Ectodermal cell (in vitro differentiated cells): ENCODE results near the gene TPM3.
A peak's percentile ranks its signal among the peaks of the same experiment; 100 is the strongest.

Source experiments
- H3K27ac ChIP-seq: 2 replicates; pipeline ENCODE4 v1.7.0; 2013; ENCODE audit warnings: mild to moderate bottlenecking, low read depth, low read length; ENCODE audit not compliant: insufficient read depth, poor library complexity, severe bottlenecking
- H3K27me3 ChIP-seq: 2 replicates; pipeline ENCODE4 v1.7.0; 2013; ENCODE audit warnings: mild to moderate bottlenecking, low read length; ENCODE audit not compliant: insufficient read depth, control insufficient read depth, poor library complexity, severe bottlenecking
- H3K36me3 ChIP-seq: one replicate; pipeline ENCODE4 v1.7.0; 2013; ENCODE audit warnings: low read length; ENCODE audit not compliant: control insufficient read depth, insufficient read depth
- H3K4me1 ChIP-seq: one replicate; pipeline ENCODE4 v1.7.0; 2013; ENCODE audit warnings: low read length; ENCODE audit not compliant: control insufficient read depth, insufficient read depth
- H3K4me3 ChIP-seq: 2 replicates; pipeline ENCODE4 v1.7.0; 2013; ENCODE audit warnings: low read depth, low read length, control low read depth; ENCODE audit not compliant: insufficient read depth
- H3K9me3 ChIP-seq: 2 replicates; pipeline ENCODE4 v1.7.0; 2013; ENCODE audit warnings: mild to moderate bottlenecking, low read length, moderate library complexity; ENCODE audit not compliant: control insufficient read depth
- WGBS, 2 experiments: methylation state at CpG; one replicate each; pipeline ENCODE4 v1.1.7; 2013; ENCODE audit warnings: missing lambda C conversion rate in 2 of 2; 5-methylcytosine and 5-hydroxymethylcytosine counted together

Gene TPM3

DNA sequence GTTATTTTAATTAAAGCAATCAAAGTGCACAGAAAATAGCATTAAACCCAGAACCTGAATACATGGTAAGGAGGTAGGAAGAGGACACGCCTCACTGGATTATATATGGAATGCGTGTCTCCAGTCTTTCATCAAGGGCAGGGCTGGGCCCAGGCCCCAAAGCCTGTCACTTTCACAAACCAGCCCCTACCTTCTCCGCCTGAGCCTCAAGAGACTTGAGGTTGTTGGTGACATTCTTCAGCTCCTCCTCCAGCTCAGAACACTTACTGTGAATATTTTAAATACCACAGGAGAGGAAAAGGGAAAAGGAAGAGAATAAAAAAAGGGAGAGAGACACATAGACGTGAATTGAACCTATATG is 20.7 kb downstream of the TPM3 start:
- Histone ChIP-seq H3K36me3 (peaks cover 68% of the 10 kb centered on the region), H3K27me3 (no peaks in the 10 kb centered on the region), H3K9me3 (no peaks in the 10 kb centered on the region), H3K4me3 (no peak overlapping the region), H3K4me1 (no peaks in the 10 kb centered on the region), H3K27ac (no peak overlapping the region)
- 94 to 98% methylated on average over 3 to 4 of the region's 4 CpGs for WGBS, 2 experiments

DNA sequence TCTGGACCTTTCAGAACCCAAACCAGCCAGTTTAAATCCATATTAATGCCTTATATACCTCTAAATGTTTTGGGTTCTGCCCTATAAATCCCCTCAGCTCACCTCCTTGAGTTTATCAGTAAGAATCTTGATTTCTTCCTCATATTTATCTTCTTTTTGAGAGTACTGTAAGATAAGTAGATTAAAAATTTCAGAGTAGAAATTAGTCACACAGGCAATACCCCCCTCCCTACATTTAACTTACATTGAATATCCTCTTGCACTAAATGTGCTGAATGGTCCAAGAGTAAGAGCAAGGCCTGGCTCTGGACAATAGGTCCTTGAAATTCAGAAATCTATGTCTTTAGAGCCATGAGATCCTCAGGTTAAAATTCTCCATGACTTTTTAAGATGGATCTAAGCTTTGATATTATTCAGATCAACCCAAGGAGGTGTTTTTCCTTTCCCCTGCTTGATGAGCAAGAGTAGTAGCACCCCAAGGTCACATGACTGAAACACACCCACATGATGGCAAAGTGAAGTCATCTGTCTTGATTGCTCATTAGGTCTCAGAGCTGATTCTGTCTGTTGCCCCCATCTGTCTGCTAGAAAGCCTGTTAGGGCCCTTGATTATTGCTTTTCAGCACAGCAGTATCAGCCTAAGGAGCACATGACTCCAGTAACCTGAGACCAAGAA is 21.2 kb downstream of the TPM3 start:
- Histone ChIP-seq H3K9me3 (no peaks in the 10 kb centered on the region), H3K4me1 (no peaks in the 10 kb centered on the region), H3K36me3 (peaks cover 73% of the 10 kb centered on the region), H3K4me3 (no peak overlapping the region), H3K27ac (no peak overlapping the region), H3K27me3 (no peaks in the 10 kb centered on the region)

DNA sequence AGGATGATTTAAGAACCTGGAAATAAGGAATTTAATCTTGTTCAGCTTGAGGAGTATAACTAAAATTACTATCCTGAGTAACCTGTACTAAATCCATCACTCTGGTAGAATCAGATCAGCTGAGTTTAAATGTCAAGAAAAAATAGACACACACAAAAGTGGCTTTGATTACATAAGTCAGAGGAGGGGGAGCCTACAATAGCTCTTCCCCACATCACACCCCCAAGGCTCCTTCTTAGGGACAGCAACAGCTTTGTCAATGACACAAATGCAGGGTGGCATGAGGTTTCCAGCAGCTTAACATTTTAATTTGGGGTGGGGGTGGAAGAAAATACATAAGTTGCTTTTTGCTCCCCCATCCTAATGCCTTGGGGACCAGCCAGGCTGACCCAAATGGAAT is 24.4 kb downstream of the TPM3 start:
- Histone ChIP-seq H3K36me3 (peaks cover 76% of the 10 kb centered on the region), H3K4me1 (no peaks in the 10 kb centered on the region), H3K9me3 (no peaks in the 10 kb centered on the region), H3K27me3 (no peaks in the 10 kb centered on the region), H3K27ac (no peak overlapping the region), H3K4me3 (no peak overlapping the region)

DNA sequence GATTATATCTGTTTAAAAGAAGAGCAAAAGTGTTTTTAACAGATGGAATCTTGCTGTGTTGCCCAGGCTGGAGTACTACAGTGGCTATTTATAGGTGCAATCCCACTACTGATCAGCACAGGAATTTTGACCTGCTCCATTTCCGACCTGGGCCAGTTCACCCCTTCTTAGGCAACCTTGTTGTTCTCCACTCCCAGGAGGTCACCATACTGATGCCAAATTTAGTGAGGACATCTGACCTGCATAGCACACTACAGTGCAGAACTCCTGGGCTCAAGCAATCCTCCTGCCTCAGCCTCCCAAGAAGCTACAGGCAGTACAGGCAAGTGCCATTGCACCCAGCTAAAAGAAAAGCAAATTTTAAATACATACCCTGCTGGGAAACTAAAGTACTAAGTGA is 25.7 kb downstream of the TPM3 start:
- no peaks in the 10 kb centered on the region for H3K27me3 ChIP-seq
- no peak overlapping the region for H3K27ac ChIP-seq
- no peak overlapping the region for H3K4me3 ChIP-seq
- H3K9me3 ChIP-seq: no peaks in the 10 kb centered on the region
- H3K4me1 ChIP-seq: no peaks in the 10 kb centered on the region
- WGBS, 2 experiments: 91 to 94% methylated on average over 1 of the region's 1 CpG
- H3K36me3 ChIP-seq: peaks cover 69% of the 10 kb centered on the region

DNA sequence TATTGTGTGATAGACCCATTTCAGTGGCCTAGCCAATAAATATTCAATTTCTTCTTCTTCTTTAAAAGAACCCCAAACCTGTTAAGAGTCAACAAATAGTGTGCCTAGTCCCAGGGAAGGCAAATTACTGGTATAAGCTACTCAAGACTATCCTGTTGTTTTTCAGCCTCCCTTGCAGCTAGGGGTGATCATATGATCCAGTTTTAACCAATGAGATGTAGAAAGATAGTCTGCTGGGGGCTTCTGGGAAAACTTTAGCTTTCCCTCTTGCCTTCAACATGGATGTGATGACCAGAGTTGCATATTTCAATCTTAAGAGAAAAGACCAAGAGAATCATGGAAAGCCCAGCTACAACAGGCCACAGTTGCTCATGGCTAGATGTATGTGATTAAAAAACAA is 32.3 kb downstream of the TPM3 start:
- H3K9me3 ChIP-seq: no peaks in the 10 kb centered on the region
- H3K4me1 ChIP-seq: peaks cover 8% of the 10 kb centered on the region
- H3K36me3 ChIP-seq: peaks cover 32% of the 10 kb centered on the region
- H3K4me3 ChIP-seq: no peak overlapping the region
- no peak overlapping the region for H3K27ac ChIP-seq
- no peaks in the 10 kb centered on the region for H3K27me3 ChIP-seq

DNA sequence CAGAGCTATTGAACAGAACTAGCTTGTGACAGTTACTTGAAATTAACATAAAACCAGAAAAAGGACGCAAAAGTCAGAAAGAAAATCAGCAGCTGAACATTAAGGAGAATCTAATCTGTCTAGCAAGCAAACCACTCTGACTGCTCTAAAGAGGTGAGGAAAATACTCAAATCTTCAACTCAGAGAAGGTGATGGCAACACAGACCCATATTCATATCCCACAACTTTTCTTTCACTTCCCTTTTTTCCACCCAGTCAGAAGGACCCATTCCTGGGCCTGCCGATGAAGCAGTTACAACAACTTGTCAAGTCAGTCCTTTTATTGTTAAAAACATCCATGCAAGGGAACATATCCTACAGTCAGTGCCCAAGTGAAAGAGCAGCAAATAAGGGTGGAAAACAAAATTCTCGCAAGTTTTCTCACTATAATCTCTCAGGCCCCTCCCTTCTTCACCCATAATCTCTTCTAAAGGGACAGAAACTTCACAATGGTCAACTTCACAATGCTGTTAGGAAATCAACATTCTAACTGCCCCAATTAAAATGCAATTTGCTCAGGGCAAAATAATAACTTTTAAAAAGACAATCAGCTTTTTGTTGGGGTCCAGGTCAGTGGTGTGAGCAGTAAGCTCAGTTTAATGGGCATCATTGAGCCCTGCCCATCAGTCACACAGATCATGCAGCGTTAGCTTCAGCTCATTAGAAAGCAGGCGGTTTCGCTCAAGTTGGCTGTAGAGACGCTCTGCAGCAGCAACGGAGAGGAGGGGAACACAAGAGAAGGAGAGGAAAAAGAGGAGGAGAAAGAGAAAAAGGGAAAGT is 33.4 kb downstream of the TPM3 start:
- 91 to 94% methylated on average over 8 of the region's 8 CpGs for WGBS, 2 experiments
- Histone ChIP-seq H3K9me3 (no peaks in the 10 kb centered on the region), H3K27ac (peak overlapping the region; percentile 26), H3K4me3 (no peak overlapping the region), H3K27me3 (no peaks in the 10 kb centered on the region), H3K36me3 (peaks cover 26% of the 10 kb centered on the region), H3K4me1 (peaks cover 8% of the 10 kb centered on the region)

DNA sequence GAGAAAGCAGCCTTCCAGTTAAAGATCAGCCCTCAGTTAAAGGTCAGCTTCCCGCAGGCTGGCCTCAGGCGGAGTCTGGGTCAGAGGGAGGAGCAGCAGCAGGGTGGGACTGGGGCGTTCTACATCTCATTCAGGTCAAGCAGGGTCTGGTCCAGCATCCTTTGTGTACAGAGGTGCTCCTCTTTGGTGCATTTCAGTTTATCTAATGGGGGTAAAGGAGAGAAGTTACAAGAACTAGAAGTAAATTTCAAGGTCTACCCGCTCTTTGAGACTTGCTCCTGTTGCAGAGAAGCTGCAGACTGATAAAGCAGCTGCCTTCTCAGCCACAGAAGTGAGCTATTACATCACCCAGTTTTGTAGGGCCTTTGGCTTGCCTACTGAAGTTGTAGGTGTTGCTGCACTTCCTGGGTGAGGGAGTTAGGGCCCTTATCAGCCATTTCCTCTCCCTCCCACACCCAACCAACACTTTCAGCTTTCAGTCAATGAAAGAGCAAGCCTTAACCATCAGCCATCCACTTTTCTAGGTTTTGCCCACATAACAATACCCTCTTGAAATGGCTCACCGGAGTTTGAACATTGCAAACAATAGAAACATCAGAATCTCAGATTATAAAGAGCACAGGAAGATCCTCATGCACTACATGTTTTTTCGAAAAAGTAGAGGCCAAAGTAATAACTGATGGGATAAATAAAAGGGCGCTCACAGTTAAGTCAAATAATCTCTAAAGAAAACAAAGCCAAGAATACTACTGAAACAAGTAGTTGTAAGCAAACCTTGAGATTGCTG is 34.2 kb downstream of the TPM3 start:
- no peak overlapping the region for H3K4me3 ChIP-seq
- no peaks in the 10 kb centered on the region for H3K27me3 ChIP-seq
- 77% methylated on average over 7 of the region's 7 CpGs for WGBS, 2 experiments
- H3K9me3 ChIP-seq: no peaks in the 10 kb centered on the region
- peaks cover 8% of the 10 kb centered on the region for H3K4me1 ChIP-seq
- peaks cover 26% of the 10 kb centered on the region for H3K36me3 ChIP-seq
- peak overlapping the region; percentile 50 for H3K27ac ChIP-seq

DNA sequence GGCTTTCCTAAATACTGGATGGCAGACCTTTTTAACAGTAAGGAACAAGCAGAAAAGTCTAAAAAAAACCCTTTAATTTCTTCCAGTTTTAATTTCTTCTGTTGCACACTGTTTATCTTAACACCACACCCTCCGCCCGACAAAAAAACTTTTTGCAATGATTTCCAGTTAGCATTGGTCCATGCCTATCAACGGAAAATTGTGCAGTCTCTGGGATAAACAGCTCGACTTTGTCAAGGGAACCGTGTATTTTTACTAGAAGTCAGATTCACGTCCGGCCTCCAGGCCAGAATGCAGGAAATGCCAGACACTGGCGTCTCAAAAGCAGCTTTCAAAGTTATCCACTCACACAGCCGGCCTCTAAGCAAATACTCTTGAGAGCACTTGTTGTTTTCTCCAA is 36.6 kb downstream of the TPM3 start:
- WGBS, 2 experiments: 89 to 92% methylated on average over 9 of the region's 9 CpGs
- Histone ChIP-seq H3K4me3 (no peak overlapping the region), H3K4me1 (peaks cover 8% of the 10 kb centered on the region), H3K36me3 (peaks cover 12% of the 10 kb centered on the region), H3K27ac (peak overlapping the region; percentile 36), H3K9me3 (no peaks in the 10 kb centered on the region), H3K27me3 (no peaks in the 10 kb centered on the region)

DNA sequence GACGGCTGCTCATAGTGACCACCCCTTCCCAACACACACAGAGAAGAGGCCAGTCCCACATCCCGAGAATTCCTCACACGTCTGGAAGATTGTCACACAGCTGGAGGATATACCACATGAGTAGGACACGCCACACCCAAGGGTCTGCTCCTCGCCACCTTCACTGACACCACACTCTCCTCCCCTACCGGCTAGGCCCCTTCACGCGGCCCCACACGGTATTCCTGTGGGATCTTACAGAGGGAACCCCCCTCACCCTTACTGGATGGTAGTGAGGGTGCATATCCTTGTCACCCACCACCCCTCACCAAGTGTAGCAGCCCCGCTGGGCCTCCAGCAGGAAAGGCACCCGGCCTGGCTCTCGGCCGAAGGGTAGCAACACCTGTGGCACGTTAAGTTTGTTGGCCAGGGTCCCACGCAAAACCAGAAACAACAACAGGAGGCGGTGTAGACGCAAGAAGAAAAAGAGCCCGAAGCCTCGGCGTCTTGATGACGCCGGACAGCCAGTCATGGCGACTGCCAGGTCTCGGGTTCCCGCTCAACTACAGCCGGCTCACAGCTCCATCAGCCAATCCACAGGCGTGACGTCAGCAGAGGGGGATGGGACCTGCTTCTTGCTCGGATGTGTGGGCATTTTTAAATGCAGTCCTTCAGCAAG is 37.2 kb downstream of the TPM3 start, which contains the start of gene NUP210L:
NUP210L (minus strand) TSS at position 540 of the 658 bp plus-strand sequence.
- Histone ChIP-seq H3K27ac (peak within 1 kb of the TSS; percentile 36), H3K27me3 (no peaks in the 10 kb centered on the region), H3K4me1 (peaks cover 8% of the 10 kb centered on the region), H3K4me3 (peak within 1 kb of the TSS; percentile 8), H3K36me3 (peaks cover 6% of the 10 kb centered on the region), H3K9me3 (no peaks in the 10 kb centered on the region)
- 81 to 84% methylated on average over 29 of the region's 29 CpGs for WGBS, 2 experiments

DNA sequence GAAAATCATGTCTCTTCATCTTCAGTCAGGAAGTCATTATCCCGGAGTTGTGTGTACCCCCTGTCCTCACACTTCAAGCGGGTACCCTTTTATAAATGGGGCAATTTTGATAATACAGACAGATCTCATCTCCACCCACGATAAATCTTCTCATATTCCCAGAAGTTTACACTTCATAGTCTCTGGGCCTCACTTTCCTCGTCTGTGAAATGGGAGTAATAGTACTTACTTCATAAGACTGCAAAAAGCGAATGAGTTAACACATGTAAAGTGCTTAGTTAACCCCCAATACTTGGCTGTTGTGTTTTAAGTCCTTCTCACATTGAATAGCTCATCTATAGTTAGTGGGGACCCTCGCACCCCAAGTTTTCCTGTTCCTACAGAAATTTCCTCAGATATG is 37.8 kb downstream of the TPM3 start:
- no peak overlapping the region for H3K4me3 ChIP-seq
- H3K36me3 ChIP-seq: peaks cover 2% of the 10 kb centered on the region
- 96 to 98% methylated on average over 6 of the region's 6 CpGs for WGBS, 2 experiments
- H3K27ac ChIP-seq: no peak overlapping the region
- H3K27me3 ChIP-seq: no peaks in the 10 kb centered on the region
- H3K9me3 ChIP-seq: no peaks in the 10 kb centered on the region
- peaks cover 8% of the 10 kb centered on the region for H3K4me1 ChIP-seq
